Endothelial cell (in vitro differentiated cells): Measurements from ENCODE around the gene ZDHHC19. TPM values are rescaled to one million over a fixed set of nuclear protein-coding genes. Genes with fewer than 3 reads are reported as not detected.

Experiments
- DNase-seq: peaks from one replicate; pipeline ENCODE4 v3.0.0; 2021; ENCODE audit warnings: low spot score
- H3K27ac Mint-ChIP-seq: one replicate; pipeline ENCODE4 v1.8.0; 2021; ENCODE audit warnings: mixed read lengths, inconsistent platforms; ENCODE audit not compliant: unreplicated experiment
- H3K27me3 Mint-ChIP-seq: one replicate; pipeline ENCODE4 v1.8.0; 2021; ENCODE audit warnings: mild to moderate bottlenecking, moderate library complexity, mixed read lengths, inconsistent platforms; ENCODE audit not compliant: unreplicated experiment
- H3K36me3 Mint-ChIP-seq: one replicate; pipeline ENCODE4 v1.8.0; 2021; ENCODE audit warnings: mild to moderate bottlenecking, low read depth, mixed read lengths, inconsistent platforms; ENCODE audit not compliant: unreplicated experiment
- H3K4me1 Mint-ChIP-seq: one replicate; pipeline ENCODE4 v1.8.0; 2021; ENCODE audit warnings: mild to moderate bottlenecking, mixed read lengths, inconsistent platforms; ENCODE audit not compliant: unreplicated experiment
- H3K4me3 Mint-ChIP-seq: one replicate; pipeline ENCODE4 v1.8.0; 2021; ENCODE audit warnings: mild to moderate bottlenecking, mixed read lengths, inconsistent platforms; ENCODE audit not compliant: unreplicated experiment
- H3K9me3 Mint-ChIP-seq: one replicate; pipeline ENCODE4 v1.8.0; 2021; ENCODE audit warnings: mixed read lengths, inconsistent platforms; ENCODE audit not compliant: unreplicated experiment
- total RNA-seq: library from RNA; stranded (reverse); fragmentation: NEBNext Ultra II Directional; extraction: Animal tissue kit (Norgen Biotek cat#: 25700); gene quantifications from one replicate; pipeline ENCODE4 v1.2.1, GENCODE V29; 2021; ENCODE audit not compliant: unreplicated experiment
- TF ChIP-seq, protein P1 (sequence below): fragments of 200-600 bp; sonication (generic); IDR thresholded peaks from one replicate; pipeline ENCODE4 v1.5.0; 2021; ENCODE audit warnings: antibody characterized with exemption; ENCODE audit not compliant: unreplicated experiment

ZDHHC19 gene
- total RNA-seq, 1 donor from 2014 or later: 0.82 TPM

DNA sequence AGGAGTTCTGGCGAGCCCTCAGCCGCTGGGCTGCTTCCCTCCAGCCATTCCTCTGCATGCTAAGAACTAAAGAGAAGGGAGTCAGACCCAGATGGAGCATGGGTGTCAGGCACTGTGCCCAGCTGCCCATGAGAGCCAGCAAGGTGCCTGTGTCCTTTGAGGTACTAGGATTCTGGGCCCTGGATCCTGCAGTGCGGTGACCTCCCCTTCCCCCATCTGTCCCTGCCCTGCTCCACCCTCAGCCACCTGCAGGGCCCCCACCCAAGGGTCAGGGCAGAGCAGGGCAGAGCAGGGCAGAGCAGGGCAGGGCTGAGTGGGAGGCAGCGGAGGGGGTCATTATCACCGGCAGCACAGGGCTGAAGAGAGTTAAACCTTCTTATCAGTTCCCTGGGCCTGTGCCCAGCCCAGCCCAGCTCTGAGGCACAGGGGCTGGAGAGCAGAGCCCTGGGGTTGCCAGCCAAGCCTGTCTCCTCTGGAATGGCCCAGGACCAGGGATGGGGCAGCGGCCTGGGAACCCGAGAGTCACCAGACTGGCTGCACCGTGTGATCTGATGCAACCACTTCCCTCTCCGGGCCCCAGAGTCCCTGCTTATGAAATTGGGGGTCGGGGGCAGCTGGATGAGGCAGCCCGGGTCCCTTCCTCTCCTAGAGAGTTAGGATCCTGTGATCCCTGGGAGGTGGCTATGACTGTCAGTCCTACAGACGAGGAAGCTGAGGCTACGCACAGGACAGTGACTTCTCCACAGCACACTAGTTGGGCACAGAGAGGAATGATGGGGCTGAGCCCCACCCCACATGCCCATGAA is 17.3 kb downstream of the ZDHHC19 start:
- Mint-ChIP-seq H3K4me3 (no peak overlapping the region), H3K9me3 (no peaks in the 10 kb centered on the region)
- DNase-seq: no peak

DNA sequence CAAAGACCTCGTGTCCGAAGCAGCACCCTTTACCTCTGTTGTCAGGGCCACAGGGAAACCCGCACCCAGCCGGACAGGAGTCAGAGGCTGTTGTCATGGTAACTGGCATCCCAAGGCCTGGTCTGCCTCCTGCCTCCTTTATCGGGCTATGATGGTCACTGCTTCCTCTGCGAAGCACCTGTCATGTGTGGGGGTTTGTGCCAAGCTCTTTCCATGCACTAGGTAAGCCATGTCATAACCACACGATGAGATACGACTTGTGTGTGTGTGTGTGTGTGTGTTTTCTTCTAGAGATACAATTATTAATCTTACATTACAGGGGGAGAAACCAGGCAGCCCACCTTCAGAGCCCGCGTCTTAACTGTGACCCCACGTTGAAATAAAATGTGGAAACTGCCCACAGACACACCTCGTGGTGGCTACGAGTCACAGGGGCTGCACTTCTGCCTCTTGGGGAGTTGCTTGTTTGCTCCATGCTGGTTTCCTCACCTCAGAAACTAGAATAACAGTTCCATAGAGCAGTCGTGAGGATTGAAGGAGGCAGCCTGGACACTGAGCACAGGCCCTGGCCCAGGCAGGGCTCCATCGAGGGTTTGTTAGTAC is 18.0 kb downstream of the ZDHHC19 start:
- Mint-ChIP-seq H3K4me1 (no peaks in the 10 kb centered on the region), H3K27ac (peak overlapping the region; percentile 42), H3K36me3 (no peaks in the 10 kb centered on the region), H3K27me3 (peaks cover 10% of the 10 kb centered on the region), H3K9me3 (no peaks in the 10 kb centered on the region), H3K4me3 (no peak overlapping the region)
- DNase-seq: no peak
- TF ChIP-seq, protein P1, sequence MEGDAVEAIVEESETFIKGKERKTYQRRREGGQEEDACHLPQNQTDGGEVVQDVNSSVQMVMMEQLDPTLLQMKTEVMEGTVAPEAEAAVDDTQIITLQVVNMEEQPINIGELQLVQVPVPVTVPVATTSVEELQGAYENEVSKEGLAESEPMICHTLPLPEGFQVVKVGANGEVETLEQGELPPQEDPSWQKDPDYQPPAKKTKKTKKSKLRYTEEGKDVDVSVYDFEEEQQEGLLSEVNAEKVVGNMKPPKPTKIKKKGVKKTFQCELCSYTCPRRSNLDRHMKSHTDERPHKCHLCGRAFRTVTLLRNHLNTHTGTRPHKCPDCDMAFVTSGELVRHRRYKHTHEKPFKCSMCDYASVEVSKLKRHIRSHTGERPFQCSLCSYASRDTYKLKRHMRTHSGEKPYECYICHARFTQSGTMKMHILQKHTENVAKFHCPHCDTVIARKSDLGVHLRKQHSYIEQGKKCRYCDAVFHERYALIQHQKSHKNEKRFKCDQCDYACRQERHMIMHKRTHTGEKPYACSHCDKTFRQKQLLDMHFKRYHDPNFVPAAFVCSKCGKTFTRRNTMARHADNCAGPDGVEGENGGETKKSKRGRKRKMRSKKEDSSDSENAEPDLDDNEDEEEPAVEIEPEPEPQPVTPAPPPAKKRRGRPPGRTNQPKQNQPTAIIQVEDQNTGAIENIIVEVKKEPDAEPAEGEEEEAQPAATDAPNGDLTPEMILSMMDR: no peak

More for the DNA sequence above, 17.3 kb downstream of the ZDHHC19 start:
- Mint-ChIP-seq H3K27ac (no peak overlapping the region), H3K4me1 (no peaks in the 10 kb centered on the region), H3K27me3 (peaks cover 10% of the 10 kb centered on the region), H3K36me3 (no peaks in the 10 kb centered on the region)
- TF ChIP-seq, protein P1: no peak

DNA sequence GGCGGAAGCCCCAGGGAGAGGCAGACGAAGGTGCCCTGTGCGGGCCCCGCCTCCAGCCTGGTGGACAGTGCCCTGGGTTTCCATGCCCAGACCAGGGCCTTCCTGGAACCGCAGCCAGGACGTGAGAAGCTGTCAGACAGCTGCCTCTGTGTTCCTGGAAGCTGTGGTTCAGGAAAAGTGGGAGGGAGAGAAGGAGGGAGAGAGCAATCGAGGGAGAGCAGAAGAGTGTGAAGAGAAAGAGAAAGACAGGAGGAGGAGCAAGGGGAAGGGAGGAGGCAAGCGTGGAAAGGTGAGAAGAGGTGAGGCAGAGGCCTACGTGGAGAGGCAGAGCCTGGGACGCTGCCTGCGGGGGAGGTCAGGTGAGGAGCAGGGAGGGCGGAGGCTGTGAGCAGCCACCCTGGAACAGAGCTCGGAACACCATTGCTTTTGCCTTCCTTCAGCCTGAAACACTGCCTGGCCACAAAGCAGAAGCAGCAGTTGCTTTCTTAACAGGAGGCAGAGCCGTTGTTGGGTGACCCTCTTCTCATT is 18.6 kb downstream of the ZDHHC19 start:
- TF ChIP-seq, protein P1: no peak
- H3K36me3 Mint-ChIP-seq: no peaks in the 10 kb centered on the region
- H3K9me3 Mint-ChIP-seq: no peaks in the 10 kb centered on the region
- H3K27me3 Mint-ChIP-seq: peaks cover 10% of the 10 kb centered on the region
- peak overlapping the region; percentile 36 for H3K27ac Mint-ChIP-seq
- no peak overlapping the region for H3K4me3 Mint-ChIP-seq
- no peaks in the 10 kb centered on the region for H3K4me1 Mint-ChIP-seq
- no peak for DNase-seq

- H3K36me3 Mint-ChIP-seq: no peaks in the 10 kb centered on the region
- no peak overlapping the region for H3K27ac Mint-ChIP-seq
- H3K27me3 Mint-ChIP-seq: peaks cover 6% of the 10 kb centered on the region
- no peaks in the 10 kb centered on the region for H3K9me3 Mint-ChIP-seq
- H3K4me1 Mint-ChIP-seq: no peaks in the 10 kb centered on the region
- H3K4me3 Mint-ChIP-seq: no peak overlapping the region
- no peak for DNase-seq
- TF ChIP-seq, protein P1: peak; percentile 19
Observed at GRCh38 chr3:196192036-196192523, 19.1 kb downstream of the ZDHHC19 start.
